ENCODE results near the gene GSTT2B. TPM values are rescaled to one million over a fixed set of nuclear protein-coding genes. Genes with fewer than 3 reads are reported as not detected.
"Not testable (repeated sequence)": the region's sequence is repeated elsewhere in the genome, so short reads cannot be mapped to it uniquely, and the experiment has no call there.

GSTT2B gene
- total and polyA plus RNA-seq, 10 of the 15 experiments (the other 5 are each of a cell fraction or from before 2014, with no cell fraction given), result 0.15 to 0.29 (median 0.21) TPM; not detected in 7

GRCh38 chr22:23907423-23907822, 53.6 kb downstream of the GSTT2B start:
- RAD21 ChIA-PET (ENCODE audit: unreplicated experiment); H3K79me2 ChIP-seq (ENCODE audit: control insufficient read depth, insufficient read depth, low read length); in situ Hi-C loops (cut with MboI); BruUV-seq (replicated peaks); H3K27ac ChIP-seq (ENCODE audit: control insufficient read depth, insufficient read depth); H4K20me1 ChIP-seq (ENCODE audit: control insufficient read depth, insufficient read depth); H3K4me3 ChIP-seq; intact Hi-C loops (cut with micrococcal nuclease; ENCODE audit: unreplicated experiment); ATAC-seq; H3K4me2 ChIP-seq (ENCODE audit: control insufficient read depth, insufficient read depth); H3K4me1 ChIP-seq (ENCODE audit: control insufficient read depth, insufficient read depth, low read length); H3K27me3 ChIP-seq (replicated peaks in 1 of 2; ENCODE audit: control insufficient read depth in 2 of 2, insufficient read depth in 2 of 2, low read length in 1 of 2); POLR2A ChIA-PET; FAIRE-seq; H3K9ac ChIP-seq (ENCODE audit: control insufficient read depth, insufficient read depth, low read length); H3K36me3 ChIP-seq (ENCODE audit: control insufficient read depth in 2 of 2, insufficient read depth in 2 of 2, low read length in 1 of 2); H2AFZ ChIP-seq (ENCODE audit: control insufficient read depth, low read depth, low read length); DNase-seq (ENCODE audit: low read depth, low spot score); H3K9me3 ChIP-seq (replicated peaks; ENCODE audit: control insufficient read depth, insufficient read depth, low read length); SMC1A ChIA-PET (ENCODE audit: uncharacterized antibody, unreplicated experiment); CTCF ChIA-PET: not testable (repeated sequence)
- WGBS (ENCODE audit: insufficient coverage, insufficient replicate concordance, low lambda C conversion rate, missing lambda C conversion rate), result 75% methylated on average over 10 of the region's 10 CpGs

Other genes starting within 250 kb of the GSTT2B start
Only the 7 nearest of the 15 such genes appear.
- gene SLC2A11, start 103.3 kb downstream of the GSTT2B start, total RNA-seq (2014; rRNA removed), result 10.5 and 13.0 TPM in 2 replicates
- gene SLC2A11, start 103.3 kb downstream of the GSTT2B start, total RNA-seq (2014; rRNA removed; fragmentation: Illumina TruSeq; extraction: Trizol), result 8.1 and 8.9 TPM in 2 replicates
- 12.2 and 15.7 TPM in 2 replicates for gene SLC2A11, start 103.3 kb downstream of the GSTT2B start, total RNA-seq (2021)
- gene SLC2A11, start 103.3 kb downstream of the GSTT2B start, polyA plus RNA-seq (2011; rRNA removed), result 7.5 and 8.4 TPM in 2 replicates
- gene SLC2A11, start 103.3 kb downstream of the GSTT2B start, polyA plus RNA-seq (2014; fragmentation: Illumina TruSeq; extraction: Trizol), result 8.6 and 13.3 TPM in 2 replicates
- gene SLC2A11, start 103.3 kb downstream of the GSTT2B start, polyA plus RNA-seq (2014; fragmentation: Nextera tagmentation; extraction: Ambion mirVana), result 1 to 10 TPM in 1 of 2 experiments, under 1 TPM in 1; 0.98 to 2.9 TPM
- 17.7 and 18.3 TPM in 2 replicates for gene SLC2A11, start 103.3 kb downstream of the GSTT2B start, polyA plus RNA-seq (2014; rRNA removed)
- gene SLC2A11, start 103.3 kb downstream of the GSTT2B start, polyA plus RNA-seq (2016; fragmentation: Nextera tagmentation; extraction: Ambion mirVana), result 1 to 10 TPM; 8.0 TPM
- 737 and 939 TPM in 2 replicates for gene MIF, start 66.8 kb downstream of the GSTT2B start, total RNA-seq (2014; rRNA removed)
- gene MIF, start 66.8 kb downstream of the GSTT2B start, total RNA-seq (2014; rRNA removed; fragmentation: Illumina TruSeq; extraction: Trizol), result 183 and 215 TPM in 2 replicates
- gene MIF, start 66.8 kb downstream of the GSTT2B start, total RNA-seq (2021), result 1,146 and 1,222 TPM in 2 replicates
- gene MIF, start 66.8 kb downstream of the GSTT2B start, polyA plus RNA-seq (2011; rRNA removed), result 233 and 593 TPM in 2 replicates
- gene MIF, start 66.8 kb downstream of the GSTT2B start, polyA plus RNA-seq (2014; fragmentation: Illumina TruSeq; extraction: Trizol), result 5.2 and 37.7 TPM in 2 replicates
- 100 to 1,000 TPM; 188 to 220 TPM for gene MIF, start 66.8 kb downstream of the GSTT2B start, polyA plus RNA-seq (2014; fragmentation: Nextera tagmentation; extraction: Ambion mirVana)
- 1,025 and 1,355 TPM in 2 replicates for gene MIF, start 66.8 kb downstream of the GSTT2B start, polyA plus RNA-seq (2014; rRNA removed)
- gene MIF, start 66.8 kb downstream of the GSTT2B start, polyA plus RNA-seq (2016; fragmentation: Nextera tagmentation; extraction: Ambion mirVana), result 1,000 to 10,000 TPM; 2,816 to 2,972 TPM
- 1.4 and 1.7 TPM in 2 replicates for gene DDTL, start 5.7 kb upstream of the GSTT2B start, total RNA-seq (2014; rRNA removed)
- gene DDTL, start 5.7 kb upstream of the GSTT2B start, total RNA-seq (2014; rRNA removed; fragmentation: Illumina TruSeq; extraction: Trizol), result not detected in 2 replicates
- not detected in 2 replicates for gene DDTL, start 5.7 kb upstream of the GSTT2B start, total RNA-seq (2021)
- gene DDTL, start 5.7 kb upstream of the GSTT2B start, polyA plus RNA-seq (2011; rRNA removed), result 0.05 TPM in 1 of 2 replicates, not detected in the other
- gene DDTL, start 5.7 kb upstream of the GSTT2B start, polyA plus RNA-seq (2014; fragmentation: Illumina TruSeq; extraction: Trizol), result not detected in 2 replicates
- 1 to 10 TPM in 1 of 2 experiments, under 1 TPM in 1; 0.74 to 2.2 TPM for gene DDTL, start 5.7 kb upstream of the GSTT2B start, polyA plus RNA-seq (2014; fragmentation: Nextera tagmentation; extraction: Ambion mirVana)
- gene DDTL, start 5.7 kb upstream of the GSTT2B start, polyA plus RNA-seq (2014; rRNA removed), result 0.83 and 2.2 TPM in 2 replicates
- 1 to 10 TPM; 3.8 to 4.0 TPM for gene DDTL, start 5.7 kb upstream of the GSTT2B start, polyA plus RNA-seq (2016; fragmentation: Nextera tagmentation; extraction: Ambion mirVana)
- 245 and 263 TPM in 2 replicates for gene DDT, start 13.2 kb upstream of the GSTT2B start, total RNA-seq (2014; rRNA removed)
- gene DDT, start 13.2 kb upstream of the GSTT2B start, total RNA-seq (2014; rRNA removed; fragmentation: Illumina TruSeq; extraction: Trizol), result 55.1 and 56.5 TPM in 2 replicates
- 177 and 181 TPM in 2 replicates for gene DDT, start 13.2 kb upstream of the GSTT2B start, total RNA-seq (2021)
- 262 and 263 TPM in 2 replicates for gene DDT, start 13.2 kb upstream of the GSTT2B start, polyA plus RNA-seq (2011; rRNA removed)
- 17.6 and 33.0 TPM in 2 replicates for gene DDT, start 13.2 kb upstream of the GSTT2B start, polyA plus RNA-seq (2014; fragmentation: Illumina TruSeq; extraction: Trizol)
- gene DDT, start 13.2 kb upstream of the GSTT2B start, polyA plus RNA-seq (2014; fragmentation: Nextera tagmentation; extraction: Ambion mirVana), result 10 to 100 TPM; 25.1 to 70.2 TPM
- 408 and 473 TPM in 2 replicates for gene DDT, start 13.2 kb upstream of the GSTT2B start, polyA plus RNA-seq (2014; rRNA removed)
- gene DDT, start 13.2 kb upstream of the GSTT2B start, polyA plus RNA-seq (2016; fragmentation: Nextera tagmentation; extraction: Ambion mirVana), result 100 to 1,000 TPM; 227 to 244 TPM
- gene GSTT2, start 18.9 kb upstream of the GSTT2B start, total RNA-seq (2014; rRNA removed), result not detected in 2 replicates
- gene GSTT2, start 18.9 kb upstream of the GSTT2B start, total RNA-seq (2014; rRNA removed; fragmentation: Illumina TruSeq; extraction: Trizol), result not detected in 2 replicates
- gene GSTT2, start 18.9 kb upstream of the GSTT2B start, total RNA-seq (2021), result not detected in 2 replicates
- not detected in 2 replicates for gene GSTT2, start 18.9 kb upstream of the GSTT2B start, polyA plus RNA-seq (2011; rRNA removed)
- not detected in 2 replicates for gene GSTT2, start 18.9 kb upstream of the GSTT2B start, polyA plus RNA-seq (2014; fragmentation: Illumina TruSeq; extraction: Trizol)
- gene GSTT2, start 18.9 kb upstream of the GSTT2B start, polyA plus RNA-seq (2014; fragmentation: Nextera tagmentation; extraction: Ambion mirVana), result not detected
- gene GSTT2, start 18.9 kb upstream of the GSTT2B start, polyA plus RNA-seq (2014; rRNA removed), result not detected in 2 replicates
- not detected for gene GSTT2, start 18.9 kb upstream of the GSTT2B start, polyA plus RNA-seq (2016; fragmentation: Nextera tagmentation; extraction: Ambion mirVana)
- gene GSTT4, start 44.3 kb upstream of the GSTT2B start, total RNA-seq (2014; rRNA removed), result not detected in 2 replicates
- not detected in 2 replicates for gene GSTT4, start 44.3 kb upstream of the GSTT2B start, total RNA-seq (2014; rRNA removed; fragmentation: Illumina TruSeq; extraction: Trizol)
- not detected in 2 replicates for gene GSTT4, start 44.3 kb upstream of the GSTT2B start, total RNA-seq (2021)
- gene GSTT4, start 44.3 kb upstream of the GSTT2B start, polyA plus RNA-seq (2011; rRNA removed), result not detected in 2 replicates
- gene GSTT4, start 44.3 kb upstream of the GSTT2B start, polyA plus RNA-seq (2014; fragmentation: Illumina TruSeq; extraction: Trizol), result not detected in 2 replicates
- not detected for gene GSTT4, start 44.3 kb upstream of the GSTT2B start, polyA plus RNA-seq (2014; fragmentation: Nextera tagmentation; extraction: Ambion mirVana)
- not detected in 2 replicates for gene GSTT4, start 44.3 kb upstream of the GSTT2B start, polyA plus RNA-seq (2014; rRNA removed)
- not detected for gene GSTT4, start 44.3 kb upstream of the GSTT2B start, polyA plus RNA-seq (2016; fragmentation: Nextera tagmentation; extraction: Ambion mirVana)
- gene CABIN1, start 50.1 kb upstream of the GSTT2B start, total RNA-seq (2014; rRNA removed), result 36.1 and 39.8 TPM in 2 replicates
- 18.2 and 18.7 TPM in 2 replicates for gene CABIN1, start 50.1 kb upstream of the GSTT2B start, total RNA-seq (2014; rRNA removed; fragmentation: Illumina TruSeq; extraction: Trizol)
- 56.5 and 58.6 TPM in 2 replicates for gene CABIN1, start 50.1 kb upstream of the GSTT2B start, total RNA-seq (2021)
- gene CABIN1, start 50.1 kb upstream of the GSTT2B start, polyA plus RNA-seq (2011; rRNA removed), result 4.5 and 9.4 TPM in 2 replicates
- 11.0 and 18.8 TPM in 2 replicates for gene CABIN1, start 50.1 kb upstream of the GSTT2B start, polyA plus RNA-seq (2014; fragmentation: Illumina TruSeq; extraction: Trizol)
- gene CABIN1, start 50.1 kb upstream of the GSTT2B start, polyA plus RNA-seq (2014; fragmentation: Nextera tagmentation; extraction: Ambion mirVana), result 1 to 10 TPM; 5.6 to 6.5 TPM
- gene CABIN1, start 50.1 kb upstream of the GSTT2B start, polyA plus RNA-seq (2014; rRNA removed), result 25.2 and 34.7 TPM in 2 replicates
- gene CABIN1, start 50.1 kb upstream of the GSTT2B start, polyA plus RNA-seq (2016; fragmentation: Nextera tagmentation; extraction: Ambion mirVana), result 10 to 100 TPM; 14.9 to 17.4 TPM